K562 (cell line): ENCODE results near the gene MACF1. TPM values are rescaled to one million over a fixed set of nuclear protein-coding genes. Genes with fewer than 3 reads are reported as not detected.

Source experiments
- ATAC-seq: fragments of 200-7000 bp; cut with Tn5 transposase; 3 replicates; pipeline ENCODE4 v1.9.1; 2020; ENCODE audit warnings: moderate library complexity
- BruUV-seq: library from RNA; stranded (reverse); fragments of 400-500 nt; replicated peaks from 2 replicates; lab custom pipeline; 2021; lab: Mats Ljungman, UMichigan
- CTCF ChIA-PET: fragments of 300-600 bp; formaldehyde crosslinking; extraction: SDS; loops from one replicate; lab custom pipeline; 2021; ENCODE audit warnings: low intra/inter-chr PET ratio; lab: Yijun Ruan, JAX
- POLR2A ChIA-PET: fragments of 300-600, 350-650 bp; sonication (Branson Sonifier 250); formaldehyde crosslinking; extraction: SDS; loops from one replicate; lab custom pipeline; 2021; ENCODE audit warnings: antibody characterized with exemption, inconsistent platforms; lab: Yijun Ruan, JAX
- DNase-seq, 4 experiments: peaks; one replicate each; pipeline versions ENCODE4 v3.0.0 to v3.0.0-alpha.2; 2011 to 2018; ENCODE audit warnings: low spot score in 3 of 4, mixed read lengths in 3 of 4; ENCODE audit errors: extremely low read depth in 1 of 4
- FAIRE-seq: peaks from 2 replicates; lab custom pipeline; 2011; peaks lifted over from hg19 to GRCh38; lab: Jason Lieb, UNC
- H2AFZ ChIP-seq: 2 replicates; pipeline ENCODE4 v1.6.0; 2011; ENCODE audit warnings: low read depth, low read length, control low read depth, inconsistent platforms
- H3K27ac ChIP-seq: fragments of 200-600 bp; 3 replicates; pipeline ENCODE4 v1.8.0; 2011; ENCODE audit warnings: low read depth, mild to moderate bottlenecking, control low read depth, inconsistent platforms, low read length, moderate library complexity, mixed read lengths; ENCODE audit errors: extremely low read depth
- H3K27me3 ChIP-seq, 2 experiments: fragments of 300-600 bp in 1 of 2; 2 replicates in 1 of 2; 3 replicates in 1 of 2; pipeline versions ENCODE4 v1.6.0 to v1.8.0; 2011; ENCODE audit warnings: inconsistent platforms in 2 of 2, low read length in 2 of 2, mild to moderate bottlenecking in 1 of 2, mixed read lengths in 1 of 2, moderate library complexity in 1 of 2; ENCODE audit not compliant: control insufficient read depth in 2 of 2, insufficient read depth in 2 of 2
- H3K36me3 ChIP-seq: fragments of 300-600 bp; 3 replicates; pipeline ENCODE4 v1.8.0; 2011; ENCODE audit warnings: mild to moderate bottlenecking, low read length, inconsistent platforms; ENCODE audit not compliant: control insufficient read depth, insufficient read depth
- H3K4me1 ChIP-seq, 2 experiments: fragments of 200-600 bp in 1 of 2; replicated peaks in 1 of 2; 2 replicates in 1 of 2; 3 replicates in 1 of 2; pipeline versions ENCODE4 v1.5.1 to v1.8.0; 2011; ENCODE audit warnings: inconsistent platforms in 2 of 2, low read length in 2 of 2, mild to moderate bottlenecking in 1 of 2, mixed read lengths in 1 of 2, moderate library complexity in 1 of 2; ENCODE audit not compliant: control insufficient read depth in 2 of 2, insufficient read depth in 2 of 2
- H3K4me2 ChIP-seq: 2 replicates; pipeline ENCODE4 v1.6.1; 2011; ENCODE audit warnings: low read length, control low read depth, inconsistent platforms, mixed read lengths; ENCODE audit not compliant: insufficient read depth
- H3K4me3 ChIP-seq: fragments of 200-600 bp; sonication (generic), shearing (Covaris generic); 2 replicates; pipeline ENCODE4 v1.5.1; 2016; ENCODE audit warnings: control low read depth, inconsistent platforms
- H3K79me2 ChIP-seq: fragments of 200-600 bp; 3 replicates; pipeline ENCODE4 v1.8.0; 2011; ENCODE audit warnings: low read length, inconsistent platforms; ENCODE audit not compliant: control insufficient read depth, insufficient read depth
- H3K9ac ChIP-seq, 2 experiments: 2 replicates each; pipeline versions ENCODE4 v1.6.0 to v1.6.1; 2011; ENCODE audit warnings: low read depth in 2 of 2, low read length in 2 of 2, control low read depth in 1 of 2, inconsistent platforms in 1 of 2, mild to moderate bottlenecking in 1 of 2, mixed read lengths in 1 of 2; ENCODE audit not compliant: insufficient read depth in 1 of 2
- H3K9me1 ChIP-seq: one replicate; pipeline ENCODE4 v1.6.0; 2011; ENCODE audit warnings: inconsistent platforms, mild to moderate bottlenecking, low read length, moderate library complexity; ENCODE audit not compliant: control insufficient read depth, insufficient read depth
- H3K9me3 ChIP-seq: replicated peaks from 2 replicates; pipeline ENCODE4 v1.5.1; 2011; ENCODE audit warnings: low read depth, low read length, inconsistent platforms; ENCODE audit not compliant: control insufficient read depth, insufficient read depth
- H4K20me1 ChIP-seq: replicated peaks from 2 replicates; pipeline ENCODE4 v1.6.1; 2011; ENCODE audit warnings: low read length, inconsistent platforms, mixed read lengths; ENCODE audit not compliant: control insufficient read depth, insufficient read depth
- CREM ChIP-seq: IDR thresholded peaks from 2 replicates; pipeline ENCODE4 v1.6.1; 2014; ENCODE audit warnings: antibody characterized with exemption, low read depth
- FOXK1 ChIP-seq: sonication (generic); formaldehyde crosslinking; IDR thresholded peaks from 2 replicates; pipeline ENCODE4 v1.8.0; 2022; ENCODE audit warnings: missing genetic modification reagents, mild to moderate bottlenecking, borderline replicate concordance
- GABPB2 ChIP-seq: fragments of 250-450 bp; sonication (Bioruptor Pico); conservative IDR thresholded peaks from 2 replicates; pipeline ENCODE4 v1.5.1; 2021; ENCODE audit warnings: mild to moderate bottlenecking
- HDAC1 ChIP-seq, 2 experiments: fragments of 450-650 bp; IDR thresholded peaks; 2 replicates each; pipeline ENCODE4 v1.6.1; 2016 to 2017; ENCODE audit warnings: inconsistent platforms in 1 of 2, mild to moderate bottlenecking in 1 of 2, moderate library complexity in 1 of 2
- PHF20 ChIP-seq: fragments of 450-650 bp; IDR thresholded peaks from 2 replicates; pipeline ENCODE4 v1.6.1; 2018; ENCODE audit not compliant: partially characterized antibody
- RBBP5 ChIP-seq: fragments of 200-600 bp; sonication (generic); IDR thresholded peaks from 2 replicates; pipeline ENCODE4 v1.6.1; 2012; ENCODE audit warnings: borderline replicate concordance, mild to moderate bottlenecking, low read length, control low read depth, inconsistent platforms; ENCODE audit not compliant: insufficient read depth, poor library complexity, severe bottlenecking
- ZNF518B ChIP-seq: fragments of 250-450 bp; sonication (Bioruptor Pico); IDR thresholded peaks from 2 replicates; pipeline ENCODE4 v1.5.0; 2021; ENCODE audit warnings: mild to moderate bottlenecking, moderate library complexity
- ZNF766 ChIP-seq: fragments of 200-800 bp; sonication (Bioruptor generic); conservative IDR thresholded peaks from 2 replicates; pipeline ENCODE4 v1.6.1; 2016; ENCODE audit warnings: missing genetic modification characterization, missing compliant biosample characterization
- ZNF785 ChIP-seq: fragments of 250-450 bp; sonication (Bioruptor Pico); IDR thresholded peaks from 2 replicates; pipeline ENCODE4 v1.4.0; 2020; ENCODE audit warnings: mild to moderate bottlenecking
- WGBS: fragments of 100-300 bp; shearing (Covaris generic); methylation state at CpG from one replicate; pipeline ENCODE4 v1.1.6; 2016; ENCODE audit warnings: low coverage, mixed read lengths; ENCODE audit not compliant: insufficient coverage; ENCODE audit errors: missing lambda C conversion rate; 5-methylcytosine and 5-hydroxymethylcytosine counted together
- in situ Hi-C: fragments of 300-500 bp; cut with MboI; formaldehyde crosslinking; loops from 4 replicates; pipeline ENCODE4 v1.15.0; 2018; ENCODE audit warnings: inconsistent platforms, mixed read lengths
- intact Hi-C: fragments of 100-400 bp; cut with micrococcal nuclease; formaldehyde crosslinking; loops from 2 replicates; pipeline ENCODE4 v1.14.2; 2022
- polyA plus RNA-seq, 8 experiments: library from polyadenylated mRNA; depleted of rRNA in 4 of 8; stranded (reverse) in 5 of 8; unstranded in 3 of 8; fragments of >200 nt; fragmentation: Nextera tagmentation in 2 of 8; fragmentation: Illumina TruSeq in 1 of 8; extraction: Ambion mirVana in 2 of 8; extraction: Trizol in 1 of 8; gene quantifications; 2 replicates each; pipeline versions ENCODE4 v1.2.1 to v1.2.3, GENCODE V29; 2011 to 2014; ENCODE audit warnings: inconsistent platforms in 1 of 8, missing spikeins in 1 of 8
- total RNA-seq, 7 experiments: library from RNA; depleted of rRNA in 6 of 7; stranded (reverse); fragments of >200 nt in 6 of 7; fragmentation: Illumina TruSeq in 2 of 7; extraction: Trizol in 2 of 7; gene quantifications; 2 replicates each; pipeline versions ENCODE4 v1.2.1 to v1.2.3, GENCODE V29; 2011 to 2021; ENCODE audit warnings: low replicate concordance in 1 of 7
- TF ChIP-seq, protein P1 (sequence below): sonication (generic); formaldehyde crosslinking; IDR thresholded peaks from 2 replicates; pipeline ENCODE4 v1.8.0; 2022; ENCODE audit warnings: mild to moderate bottlenecking, missing genetic modification reagents
- TF ChIP-seq, protein P2 (sequence below): sonication (generic); formaldehyde crosslinking; IDR thresholded peaks from 2 replicates; pipeline ENCODE4 v1.8.0; 2022; ENCODE audit warnings: mild to moderate bottlenecking, missing genetic modification reagents

MACF1 gene
- total and polyA plus RNA-seq, 9 of the 15 experiments (the other 6 are each of a cell fraction or from before 2014, with no cell fraction given): 13.2 to 232 (median 112) TPM

- intact Hi-C loops: no loop called here
- in situ Hi-C loops: loop anchor here (10.0 kb wide), 1 partner anchor 265 kb away; no protein-coding TSS in a partner anchor
- CTCF ChIA-PET: no interaction called here
- H3K4me1 ChIP-seq: peaks cover 0 to 5% of the 10 kb centered on the region in 2 experiments; a peak in 1 of 5 replicates
- H3K27me3 ChIP-seq: no peaks in the 10 kb centered on the region
- H3K9me1 ChIP-seq: peaks cover 4% of the 10 kb centered on the region
- no peak overlapping the region for H3K4me2 ChIP-seq
- no peak overlapping the region for H2AFZ ChIP-seq
- H3K27ac ChIP-seq: no peak overlapping the region
- H3K9ac ChIP-seq: peak overlapping the region in 1 of 2 experiments; percentile 70; a peak in 2 of 4 replicates
- BruUV-seq: no TSS peak
- no peaks in the 10 kb centered on the region for H4K20me1 ChIP-seq
- H3K9me3 ChIP-seq: no peaks in the 10 kb centered on the region
- no peaks in the 10 kb centered on the region for H3K79me2 ChIP-seq
- 59% methylated on average over 10 of the region's 10 CpGs for WGBS
- H3K4me3 ChIP-seq: no peak overlapping the region
- DNase-seq (no peak), ATAC-seq (no peak), FAIRE-seq (no peak)
- H3K36me3 ChIP-seq: no peaks in the 10 kb centered on the region; the same call in 2 of the 3 replicates
- POLR2A ChIA-PET: no interaction called here
- no peak for TF ChIP-seq GABPB2 (CRISPR knock-in tag)
- TF ChIP-seq PHF20: no peak
- TF ChIP-seq ZNF518B (CRISPR knock-in tag): no peak
- TF ChIP-seq, protein P1, sequence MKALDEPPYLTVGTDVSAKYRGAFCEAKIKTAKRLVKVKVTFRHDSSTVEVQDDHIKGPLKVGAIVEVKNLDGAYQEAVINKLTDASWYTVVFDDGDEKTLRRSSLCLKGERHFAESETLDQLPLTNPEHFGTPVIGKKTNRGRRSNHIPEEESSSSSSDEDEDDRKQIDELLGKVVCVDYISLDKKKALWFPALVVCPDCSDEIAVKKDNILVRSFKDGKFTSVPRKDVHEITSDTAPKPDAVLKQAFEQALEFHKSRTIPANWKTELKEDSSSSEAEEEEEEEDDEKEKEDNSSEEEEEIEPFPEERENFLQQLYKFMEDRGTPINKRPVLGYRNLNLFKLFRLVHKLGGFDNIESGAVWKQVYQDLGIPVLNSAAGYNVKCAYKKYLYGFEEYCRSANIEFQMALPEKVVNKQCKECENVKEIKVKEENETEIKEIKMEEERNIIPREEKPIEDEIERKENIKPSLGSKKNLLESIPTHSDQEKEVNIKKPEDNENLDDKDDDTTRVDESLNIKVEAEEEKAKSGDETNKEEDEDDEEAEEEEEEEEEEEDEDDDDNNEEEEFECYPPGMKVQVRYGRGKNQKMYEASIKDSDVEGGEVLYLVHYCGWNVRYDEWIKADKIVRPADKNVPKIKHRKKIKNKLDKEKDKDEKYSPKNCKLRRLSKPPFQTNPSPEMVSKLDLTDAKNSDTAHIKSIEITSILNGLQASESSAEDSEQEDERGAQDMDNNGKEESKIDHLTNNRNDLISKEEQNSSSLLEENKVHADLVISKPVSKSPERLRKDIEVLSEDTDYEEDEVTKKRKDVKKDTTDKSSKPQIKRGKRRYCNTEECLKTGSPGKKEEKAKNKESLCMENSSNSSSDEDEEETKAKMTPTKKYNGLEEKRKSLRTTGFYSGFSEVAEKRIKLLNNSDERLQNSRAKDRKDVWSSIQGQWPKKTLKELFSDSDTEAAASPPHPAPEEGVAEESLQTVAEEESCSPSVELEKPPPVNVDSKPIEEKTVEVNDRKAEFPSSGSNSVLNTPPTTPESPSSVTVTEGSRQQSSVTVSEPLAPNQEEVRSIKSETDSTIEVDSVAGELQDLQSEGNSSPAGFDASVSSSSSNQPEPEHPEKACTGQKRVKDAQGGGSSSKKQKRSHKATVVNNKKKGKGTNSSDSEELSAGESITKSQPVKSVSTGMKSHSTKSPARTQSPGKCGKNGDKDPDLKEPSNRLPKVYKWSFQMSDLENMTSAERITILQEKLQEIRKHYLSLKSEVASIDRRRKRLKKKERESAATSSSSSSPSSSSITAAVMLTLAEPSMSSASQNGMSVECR (CRISPR knock-in tag): no peak
- TF ChIP-seq HDAC1 (IDR thresholded peaks at IDR 0.05): no peak
- TF ChIP-seq, protein P2, sequence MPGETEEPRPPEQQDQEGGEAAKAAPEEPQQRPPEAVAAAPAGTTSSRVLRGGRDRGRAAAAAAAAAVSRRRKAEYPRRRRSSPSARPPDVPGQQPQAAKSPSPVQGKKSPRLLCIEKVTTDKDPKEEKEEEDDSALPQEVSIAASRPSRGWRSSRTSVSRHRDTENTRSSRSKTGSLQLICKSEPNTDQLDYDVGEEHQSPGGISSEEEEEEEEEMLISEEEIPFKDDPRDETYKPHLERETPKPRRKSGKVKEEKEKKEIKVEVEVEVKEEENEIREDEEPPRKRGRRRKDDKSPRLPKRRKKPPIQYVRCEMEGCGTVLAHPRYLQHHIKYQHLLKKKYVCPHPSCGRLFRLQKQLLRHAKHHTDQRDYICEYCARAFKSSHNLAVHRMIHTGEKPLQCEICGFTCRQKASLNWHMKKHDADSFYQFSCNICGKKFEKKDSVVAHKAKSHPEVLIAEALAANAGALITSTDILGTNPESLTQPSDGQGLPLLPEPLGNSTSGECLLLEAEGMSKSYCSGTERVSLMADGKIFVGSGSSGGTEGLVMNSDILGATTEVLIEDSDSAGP (CRISPR knock-in tag): no peak
- TF ChIP-seq RBBP5: no peak
- no peak for TF ChIP-seq ZNF785
- TF ChIP-seq FOXK1 (CRISPR knock-in tag): no peak
- no peak for TF ChIP-seq ZNF766 (CRISPR knock-in tag)
- TF ChIP-seq CREM: no peak
These were observed 325.5 kb downstream of the MACF1 start for GRCh38 chr1:39529901-39530535.
